MM.1S (cell line): ENCODE results near the gene POSTN.

Experiments used
- DNase-seq: peaks from one replicate; pipeline ENCODE4 v3.0.0-alpha.2; 2015
- H2AFZ ChIP-seq: fragments of 300-600 bp; sonication (generic); 2 replicates; pipeline ENCODE4 v1.6.0; 2016; ENCODE audit warnings: antibody characterized with exemption, low read length
- H3F3A ChIP-seq: fragments of 300-600 bp; sonication (generic); 2 replicates; pipeline ENCODE4 v1.6.1; 2016; ENCODE audit warnings: mild to moderate bottlenecking, antibody characterized with exemption, low read length, moderate library complexity, mixed read lengths; ENCODE audit not compliant: insufficient read depth
- H3K27ac ChIP-seq: fragments of 300-600 bp; sonication (generic); 2 replicates; pipeline ENCODE4 v1.5.1; 2016; ENCODE audit warnings: mild to moderate bottlenecking, low read length
- H3K27me3 ChIP-seq: fragments of 300-600 bp; sonication (generic); replicated peaks from 2 replicates; pipeline ENCODE4 v1.6.0; 2016; ENCODE audit warnings: low read length; ENCODE audit not compliant: insufficient read depth
- H3K36me3 ChIP-seq: fragments of 300-600 bp; sonication (generic); replicated peaks from 2 replicates; pipeline ENCODE4 v1.6.1; 2016; ENCODE audit warnings: mild to moderate bottlenecking, low read length, mixed read lengths; ENCODE audit not compliant: insufficient read depth
- H3K4me1 ChIP-seq: fragments of 300-600 bp; sonication (generic); 2 replicates; pipeline ENCODE4 v1.6.1; 2016; ENCODE audit warnings: low read length, mixed read lengths
- H3K4me2 ChIP-seq: fragments of 300-600 bp; sonication (generic); 2 replicates; pipeline ENCODE4 v1.6.0; 2016; ENCODE audit warnings: low read depth, low read length
- H3K4me3 ChIP-seq: fragments of 300-600 bp; sonication (generic); 2 replicates; pipeline ENCODE4 v1.5.1; 2016; ENCODE audit warnings: low read length, mixed read lengths
- H3K79me2 ChIP-seq: fragments of 300-600 bp; sonication (generic); 2 replicates; pipeline ENCODE4 v1.6.1; 2016; ENCODE audit warnings: mixed run types, low read length, mixed read lengths
- H3K9ac ChIP-seq: fragments of 300-600 bp; sonication (generic); 2 replicates; pipeline ENCODE4 v1.6.1; 2016; ENCODE audit warnings: low read length, mixed read lengths
- H3K9me2 ChIP-seq: fragments of 300-600 bp; sonication (generic); replicated peaks from 2 replicates; pipeline ENCODE4 v1.6.1; 2016; ENCODE audit warnings: mild to moderate bottlenecking, low read length, mixed read lengths; ENCODE audit not compliant: insufficient read depth
- H3K9me3 ChIP-seq: fragments of 300-600 bp; sonication (generic); replicated peaks from 2 replicates; pipeline ENCODE4 v1.6.1; 2016; ENCODE audit warnings: mild to moderate bottlenecking, low read length, mixed read lengths; ENCODE audit not compliant: insufficient read depth
- H4K20me1 ChIP-seq: fragments of 300-600 bp; sonication (generic); 2 replicates; pipeline ENCODE4 v1.6.1; 2016; ENCODE audit warnings: mild to moderate bottlenecking, low read length, moderate library complexity, mixed read lengths; ENCODE audit not compliant: insufficient read depth
- EZH2 ChIP-seq: fragments of 300-600 bp; sonication (generic); optimal IDR thresholded peaks from 2 replicates; pipeline ENCODE3; 2017; ENCODE audit warnings: low read depth, mild to moderate bottlenecking, antibody characterized with exemption, low read length, mixed read lengths
- EZH2phosphoT487 ChIP-seq: fragments of 300-600 bp; sonication (generic); IDR thresholded peaks from 2 replicates; pipeline ENCODE4 v1.6.1; 2018; ENCODE audit warnings: antibody characterized with exemption, low read length
- TF ChIP-seq, protein P1 (sequence below): fragments of 300-600 bp; sonication (generic); IDR thresholded peaks from 2 replicates; pipeline ENCODE4 v1.5.1; 2016; ENCODE audit warnings: antibody characterized with exemption, low read length, mixed read lengths

Gene POSTN

DNA sequence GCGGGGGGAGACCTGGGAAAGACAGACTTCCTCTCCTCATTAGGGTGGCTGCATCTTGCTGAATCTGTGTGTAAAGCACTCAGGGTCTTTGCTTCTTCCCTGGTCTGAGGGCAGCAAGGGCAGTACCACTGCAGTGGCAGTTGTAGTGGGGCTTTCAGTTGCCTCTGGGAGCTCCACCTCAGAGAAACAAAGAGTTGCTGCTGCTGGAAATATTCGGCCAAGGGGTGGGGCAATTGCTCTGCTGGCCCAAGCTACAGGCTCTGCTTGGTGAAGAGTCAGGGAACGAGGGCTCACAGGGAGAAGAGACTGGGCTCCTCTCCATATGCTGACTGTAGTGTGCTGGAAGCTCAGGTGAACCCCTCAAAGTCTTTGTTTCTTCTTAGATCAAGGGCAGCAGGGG lies 52.5 kb downstream of the POSTN start:
- no peaks in the 10 kb centered on the region for H4K20me1 ChIP-seq
- no peak overlapping the region for H3K4me2 ChIP-seq
- no peaks in the 10 kb centered on the region for H3K4me1 ChIP-seq
- H3K9me3 ChIP-seq: no peaks in the 10 kb centered on the region
- H3K27me3 ChIP-seq: no peaks in the 10 kb centered on the region
- H2AFZ ChIP-seq: no peak overlapping the region
- H3K4me3 ChIP-seq: no peak overlapping the region
- H3K27ac ChIP-seq: no peak overlapping the region
- H3K9ac ChIP-seq: no peak overlapping the region
- H3F3A ChIP-seq: no peaks in the 10 kb centered on the region
- no peaks in the 10 kb centered on the region for H3K9me2 ChIP-seq
- no peaks in the 10 kb centered on the region for H3K79me2 ChIP-seq
- DNase-seq: no peak
- H3K36me3 ChIP-seq: no peaks in the 10 kb centered on the region
- TF ChIP-seq EZH2: no peak
- TF ChIP-seq, protein P1, sequence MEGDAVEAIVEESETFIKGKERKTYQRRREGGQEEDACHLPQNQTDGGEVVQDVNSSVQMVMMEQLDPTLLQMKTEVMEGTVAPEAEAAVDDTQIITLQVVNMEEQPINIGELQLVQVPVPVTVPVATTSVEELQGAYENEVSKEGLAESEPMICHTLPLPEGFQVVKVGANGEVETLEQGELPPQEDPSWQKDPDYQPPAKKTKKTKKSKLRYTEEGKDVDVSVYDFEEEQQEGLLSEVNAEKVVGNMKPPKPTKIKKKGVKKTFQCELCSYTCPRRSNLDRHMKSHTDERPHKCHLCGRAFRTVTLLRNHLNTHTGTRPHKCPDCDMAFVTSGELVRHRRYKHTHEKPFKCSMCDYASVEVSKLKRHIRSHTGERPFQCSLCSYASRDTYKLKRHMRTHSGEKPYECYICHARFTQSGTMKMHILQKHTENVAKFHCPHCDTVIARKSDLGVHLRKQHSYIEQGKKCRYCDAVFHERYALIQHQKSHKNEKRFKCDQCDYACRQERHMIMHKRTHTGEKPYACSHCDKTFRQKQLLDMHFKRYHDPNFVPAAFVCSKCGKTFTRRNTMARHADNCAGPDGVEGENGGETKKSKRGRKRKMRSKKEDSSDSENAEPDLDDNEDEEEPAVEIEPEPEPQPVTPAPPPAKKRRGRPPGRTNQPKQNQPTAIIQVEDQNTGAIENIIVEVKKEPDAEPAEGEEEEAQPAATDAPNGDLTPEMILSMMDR: no peak
- no peak for TF ChIP-seq EZH2phosphoT487

DNA sequence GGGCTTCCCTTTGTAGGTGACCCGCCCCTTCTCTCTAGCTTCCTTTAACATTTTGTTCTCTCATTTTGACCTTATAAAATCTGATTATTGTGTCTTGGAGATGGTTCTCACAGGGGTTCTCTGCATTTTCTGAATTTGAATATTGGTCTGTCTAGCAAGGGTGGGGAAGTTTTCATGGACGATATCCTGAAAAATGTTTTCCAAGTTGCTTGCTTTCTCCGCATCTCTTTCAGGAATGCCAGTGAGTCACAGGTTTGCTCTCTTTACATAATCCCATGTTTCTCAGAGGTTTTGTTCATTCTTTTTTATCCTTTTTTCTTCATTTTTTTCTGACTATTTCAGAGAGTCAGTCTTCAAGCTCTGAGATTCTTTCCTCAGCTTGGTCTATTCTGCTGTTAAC lies 53.6 kb downstream of the POSTN start:
- H3K27me3 ChIP-seq: no peaks in the 10 kb centered on the region
- H3K36me3 ChIP-seq: no peaks in the 10 kb centered on the region
- H3K4me3 ChIP-seq: no peak overlapping the region
- H3K9me2 ChIP-seq: no peaks in the 10 kb centered on the region
- H3K27ac ChIP-seq: no peak overlapping the region
- no peak overlapping the region for H3K9ac ChIP-seq
- no peak overlapping the region for H3K4me2 ChIP-seq
- H2AFZ ChIP-seq: no peak overlapping the region
- no peak for DNase-seq
- H3K79me2 ChIP-seq: no peaks in the 10 kb centered on the region
- H4K20me1 ChIP-seq: no peaks in the 10 kb centered on the region
- H3K9me3 ChIP-seq: no peaks in the 10 kb centered on the region
- H3K4me1 ChIP-seq: no peaks in the 10 kb centered on the region
- H3F3A ChIP-seq: no peaks in the 10 kb centered on the region
- TF ChIP-seq EZH2 (no peak), EZH2phosphoT487 (no peak)
- TF ChIP-seq, protein P1: no peak

DNA sequence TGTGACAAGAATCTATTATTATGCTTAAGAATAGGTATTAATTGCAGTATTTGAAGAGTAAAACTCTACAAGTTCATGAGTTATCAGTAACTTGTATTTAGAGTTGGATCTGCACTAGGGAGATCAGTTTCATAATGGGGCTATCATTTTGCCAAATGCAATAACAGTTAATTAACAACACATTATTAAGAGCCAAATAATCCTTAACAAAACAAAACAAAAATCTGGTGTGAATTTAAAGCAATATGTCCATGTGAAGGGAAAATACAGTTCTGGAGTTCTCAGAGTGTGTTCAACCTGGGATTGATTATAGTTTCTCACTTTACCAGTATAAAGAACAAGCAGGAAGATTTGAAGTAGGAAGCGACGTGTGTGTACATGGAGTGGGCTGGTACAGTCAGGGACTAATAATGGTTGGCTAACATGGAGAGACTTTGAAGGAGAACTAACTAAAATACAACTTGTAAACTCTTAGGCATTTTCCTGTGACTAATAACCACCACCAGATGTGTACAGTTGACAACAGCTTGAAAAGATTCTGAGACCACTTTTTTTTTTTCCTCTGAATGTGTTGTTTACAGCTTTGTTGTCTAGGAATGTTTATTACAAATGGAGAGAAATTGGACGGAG lies 58.5 kb downstream of the POSTN start:
- Histone ChIP-seq H4K20me1 (no peaks in the 10 kb centered on the region), H2AFZ (no peak overlapping the region), H3K4me2 (no peak overlapping the region), H3K9me3 (no peaks in the 10 kb centered on the region), H3K27ac (no peak overlapping the region), H3K27me3 (no peaks in the 10 kb centered on the region), H3K36me3 (no peaks in the 10 kb centered on the region), H3K9ac (no peak overlapping the region), H3K9me2 (no peaks in the 10 kb centered on the region), H3K4me3 (no peak overlapping the region), H3K4me1 (no peaks in the 10 kb centered on the region), H3K79me2 (no peaks in the 10 kb centered on the region), H3F3A (no peaks in the 10 kb centered on the region)
- TF ChIP-seq, protein P1: no peak
- TF ChIP-seq EZH2phosphoT487: no peak
- TF ChIP-seq EZH2: no peak
- DNase-seq: no peak
